OCI-LY3 (cell line): Measurements from ENCODE around the gene DCLK1.

Experiments used
- H2AFZ ChIP-seq: fragments of 200-600, 300-600 bp; shearing (Covaris generic); 2 replicates; pipeline ENCODE4 v1.6.0; 2014; ENCODE audit warnings: antibody characterized with exemption, low read depth, low read length
- H3K27ac ChIP-seq: fragments of 200-600, 300-600 bp; sonication (generic); 2 replicates; pipeline ENCODE4 v1.5.1; 2014; ENCODE audit warnings: mild to moderate bottlenecking, low read length, moderate library complexity, mixed read lengths
- H3K27me3 ChIP-seq: fragments of 200-600, 300-600 bp; sonication (generic); 2 replicates; pipeline ENCODE4 v1.6.1; 2014; ENCODE audit warnings: low read depth, low read length, mixed read lengths
- H3K36me3 ChIP-seq: fragments of 200-600, 300-600 bp; sonication (generic); replicated peaks from 2 replicates; pipeline ENCODE3; 2014; ENCODE audit warnings: low read depth, low read length, mixed read lengths
- H3K4me1 ChIP-seq: fragments of 300-600, 200-600 bp; sonication (generic); 2 replicates; pipeline ENCODE4 v1.6.1; 2014; ENCODE audit warnings: low read length, mixed read lengths
- H3K4me2 ChIP-seq: fragments of 200-600, 300-600 bp; sonication (generic); 2 replicates; pipeline ENCODE4 v1.6.1; 2014; ENCODE audit warnings: low read length, mixed read lengths
- H3K4me3 ChIP-seq: fragments of 300-600, 200-600 bp; sonication (generic); 2 replicates; pipeline ENCODE4 v1.5.1; 2014; ENCODE audit warnings: antibody characterized with exemption, mild to moderate bottlenecking, low read length, moderate library complexity
- H3K79me2 ChIP-seq: fragments of 300-600, 200-600 bp; shearing (Covaris generic); 2 replicates; pipeline ENCODE4 v1.6.1; 2014; ENCODE audit warnings: mild to moderate bottlenecking, low read length, mixed read lengths
- H3K9ac ChIP-seq: fragments of 300-600, 200-600 bp; shearing (Covaris generic); 2 replicates; pipeline ENCODE4 v1.6.0; 2014; ENCODE audit warnings: mild to moderate bottlenecking, low read length, moderate library complexity
- H3K9me3 ChIP-seq: fragments of 200-600, 300-600 bp; shearing (Covaris generic); 2 replicates; pipeline ENCODE4 v1.6.1; 2014; ENCODE audit warnings: low read length, mixed read lengths; ENCODE audit not compliant: insufficient read depth
- H4K20me1 ChIP-seq: fragments of 200-600, 300-600 bp; sonication (generic); 2 replicates; pipeline ENCODE4 v1.6.1; 2016; ENCODE audit warnings: low read length, mixed read lengths; ENCODE audit not compliant: insufficient read depth
- CTCF ChIP-seq: fragments of 200-600, 300-600 bp; sonication (generic); IDR thresholded peaks from 2 replicates; pipeline ENCODE4 v1.5.1; 2014; ENCODE audit warnings: antibody characterized with exemption, low read length, low read depth
- EZH2phosphoT487 ChIP-seq: fragments of 200-600 bp; shearing (Covaris generic); IDR thresholded peaks from 2 replicates; pipeline ENCODE4 v1.6.1; 2018; ENCODE audit warnings: antibody characterized with exemption, mixed run types, low read depth

DCLK1 gene

GRCh38 chr13:35812736-35813135 is 318.4 kb downstream of the DCLK1 start:
- H2AFZ ChIP-seq: no peak overlapping the region; the same call in 1 of the 2 replicates
- no peak overlapping the region for H3K27ac ChIP-seq
- no peaks in the 10 kb centered on the region for H3K9me3 ChIP-seq
- H3K27me3 ChIP-seq: peaks cover 24% of the 10 kb centered on the region
- H3K79me2 ChIP-seq: no peaks in the 10 kb centered on the region
- H3K36me3 ChIP-seq: no peaks in the 10 kb centered on the region
- TF ChIP-seq CTCF: no peak
- H3K4me2 ChIP-seq: no peak overlapping the region
- no peaks in the 10 kb centered on the region for H3K4me1 ChIP-seq
- no peak overlapping the region for H3K4me3 ChIP-seq
- H3K9ac ChIP-seq: no peak overlapping the region
- no peaks in the 10 kb centered on the region for H4K20me1 ChIP-seq

GRCh38 chr13:35810321-35810720 is 320.9 kb downstream of the DCLK1 start:
- H3K4me3 ChIP-seq: no peak overlapping the region
- TF ChIP-seq CTCF (no peak), EZH2phosphoT487 (no peak)
- no peaks in the 10 kb centered on the region for H3K4me1 ChIP-seq
- H3K9ac ChIP-seq: no peak overlapping the region
- no peaks in the 10 kb centered on the region for H3K9me3 ChIP-seq
- H3K36me3 ChIP-seq: no peaks in the 10 kb centered on the region
- H3K27ac ChIP-seq: no peak overlapping the region
- H4K20me1 ChIP-seq: no peaks in the 10 kb centered on the region
- no peak overlapping the region for H2AFZ ChIP-seq
- H3K27me3 ChIP-seq: peaks cover 39% of the 10 kb centered on the region
- no peak overlapping the region for H3K4me2 ChIP-seq
- H3K79me2 ChIP-seq: no peaks in the 10 kb centered on the region

GRCh38 chr13:35808846-35809245 is 322.3 kb downstream of the DCLK1 start:
- peaks cover 37% of the 10 kb centered on the region for H3K27me3 ChIP-seq
- H3K36me3 ChIP-seq: no peaks in the 10 kb centered on the region
- H2AFZ ChIP-seq: no peak overlapping the region
- no peaks in the 10 kb centered on the region for H3K79me2 ChIP-seq
- no peaks in the 10 kb centered on the region for H3K4me1 ChIP-seq
- no peak overlapping the region for H3K4me3 ChIP-seq
- H3K4me2 ChIP-seq: no peak overlapping the region
- TF ChIP-seq EZH2phosphoT487 (no peak), CTCF (no peak)
- H3K9me3 ChIP-seq: no peaks in the 10 kb centered on the region
- H3K9ac ChIP-seq: no peak overlapping the region
- no peak overlapping the region for H3K27ac ChIP-seq
- no peaks in the 10 kb centered on the region for H4K20me1 ChIP-seq

GRCh38 chr13:35804901-35805300 is 326.3 kb downstream of the DCLK1 start:
- no peak for TF ChIP-seq EZH2phosphoT487
- TF ChIP-seq CTCF: no peak
- no peaks in the 10 kb centered on the region for H3K9me3 ChIP-seq

More at GRCh38 chr13:35804901-35805300, 326.3 kb downstream of the DCLK1 start:
- Histone ChIP-seq H2AFZ (no peak overlapping the region), H3K9ac (no peak overlapping the region), H3K4me2 (no peak overlapping the region), H3K4me3 (no peak overlapping the region), H3K27me3 (peaks cover 26% of the 10 kb centered on the region; the same call in 1 of the 2 replicates), H3K79me2 (no peaks in the 10 kb centered on the region), H4K20me1 (no peaks in the 10 kb centered on the region), H3K4me1 (no peaks in the 10 kb centered on the region), H3K36me3 (no peaks in the 10 kb centered on the region), H3K27ac (no peak overlapping the region)
